Body of pancreas (tissue), 4 donors: ENCODE measurements around the gene GRIA1. TPM values are rescaled to one million over a fixed set of nuclear protein-coding genes. Genes with fewer than 3 reads are reported as not detected.

Experiments used
- ATAC-seq: fragments of 150-250 bp; one replicate; pipeline ENCODE4 v1.9.1; 2016
- DNase-seq, 4 donors: peaks; one replicate each; pipeline ENCODE4 v3.0.0-alpha.2; 2019
- H3K27ac ChIP-seq, 4 donors: fragments of 200-600 bp; sonication (generic); 1 replicate in 3 of 4; 2 replicates in 1 of 4; pipeline versions ENCODE4 v1.5.1 to v1.6.1; 2016 to 2019; ENCODE audit warnings: mild to moderate bottlenecking in 1 of 4, mixed read lengths in 1 of 4, moderate library complexity in 1 of 4
- H3K27me3 ChIP-seq, 2 donors: fragments of 200-600 bp; sonication (generic); one replicate each; pipeline ENCODE4 v1.6.0; 2016; ENCODE audit warnings: mild to moderate bottlenecking in 1 of 2
- H3K36me3 ChIP-seq, 2 donors: fragments of 200-600 bp; sonication (generic); replicated peaks in 1 of 2; 2 replicates each; pipeline ENCODE4 v1.5.1; 2016; ENCODE audit warnings: low read depth in 2 of 2; ENCODE audit not compliant: insufficient read depth in 1 of 2
- H3K4me1 ChIP-seq: fragments of 200-600 bp; sonication (generic); one replicate; pipeline ENCODE4 v1.6.0; 2016
- H3K4me3 ChIP-seq, 2 donors: fragments of 200-600 bp; sonication (generic); 1 replicate in 1 of 2; 2 replicates in 1 of 2; pipeline ENCODE4 v1.5.1; 2016 to 2019
- H3K9me3 ChIP-seq, 3 donors: fragments of 200-600 bp; sonication (generic); 1 replicate in 2 of 3; 2 replicates in 1 of 3; pipeline ENCODE4 v1.5.1; 2016
- POLR2A ChIP-seq, 3 donors: fragments of 450-650 bp; IDR thresholded peaks; one replicate each; pipeline ENCODE4 v1.6.1; 2016; ENCODE audit warnings: antibody characterized with exemption in 3 of 3, mild to moderate bottlenecking in 2 of 3
- WGBS, 2 donors: methylation state at CpG; one replicate each; pipeline ENCODE4 v1.1.5; 2017; 5-methylcytosine and 5-hydroxymethylcytosine counted together
- intact Hi-C: fragments of 100-400 bp; cut with DNase I; formaldehyde crosslinking; loops from one replicate; pipeline ENCODE4 v1.15.1; 2023
- total RNA-seq, 2 donors: library from RNA; depleted of rRNA; stranded (reverse); fragments of >200 nt; gene quantifications; one replicate each; pipeline ENCODE4 v1.1.0, GENCODE V29; 2016
- TF ChIP-seq, protein P1 (sequence below), 7 experiments: fragments of 450-650 bp in 4 of 7; fragments of 200-600 bp in 3 of 7; sonication (generic) in 3 of 7; IDR thresholded peaks; one replicate each; pipeline ENCODE4 v1.5.1; 2016 to 2019; ENCODE audit warnings: antibody characterized with exemption in 7 of 7

GRIA1 gene
- total RNA-seq, 2 donors from 2014 or later: 0.26 to 2.6 TPM

DNA sequence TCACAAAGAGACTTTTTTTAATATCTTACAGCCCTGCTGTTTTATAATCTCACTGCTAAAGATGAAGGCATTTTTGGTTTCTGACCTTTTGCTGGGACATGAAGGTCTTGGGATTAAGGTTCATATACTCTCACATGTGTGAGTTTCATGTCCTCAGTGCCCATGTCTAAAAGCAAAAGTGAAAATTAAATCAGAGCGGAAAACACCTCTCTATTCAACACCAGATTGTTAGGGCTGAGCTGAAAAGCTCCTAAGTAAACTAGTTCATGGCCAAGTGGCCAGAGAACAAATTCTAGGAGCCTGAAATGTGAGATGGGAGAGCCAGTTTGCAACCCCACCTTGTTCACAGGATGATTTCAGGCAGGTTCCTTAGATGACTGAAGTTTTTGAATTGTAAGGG, 110.9 kb downstream of the GRIA1 start:
- ATAC-seq (no peak), DNase-seq (no peak)
- Histone ChIP-seq H3K9me3 (no peaks in the 10 kb centered on the region), H3K4me1 (no peaks in the 10 kb centered on the region), H3K36me3 (no peaks in the 10 kb centered on the region), H3K27me3 (no peaks in the 10 kb centered on the region), H3K4me3 (no peak overlapping the region), H3K27ac (no peak overlapping the region)
- 23 to 50% methylated on average over 1 of the region's 1 CpG for WGBS, 2 donors
- no peak for TF ChIP-seq POLR2A (IDR thresholded peaks at IDR 0.05)
- TF ChIP-seq, protein P1, sequence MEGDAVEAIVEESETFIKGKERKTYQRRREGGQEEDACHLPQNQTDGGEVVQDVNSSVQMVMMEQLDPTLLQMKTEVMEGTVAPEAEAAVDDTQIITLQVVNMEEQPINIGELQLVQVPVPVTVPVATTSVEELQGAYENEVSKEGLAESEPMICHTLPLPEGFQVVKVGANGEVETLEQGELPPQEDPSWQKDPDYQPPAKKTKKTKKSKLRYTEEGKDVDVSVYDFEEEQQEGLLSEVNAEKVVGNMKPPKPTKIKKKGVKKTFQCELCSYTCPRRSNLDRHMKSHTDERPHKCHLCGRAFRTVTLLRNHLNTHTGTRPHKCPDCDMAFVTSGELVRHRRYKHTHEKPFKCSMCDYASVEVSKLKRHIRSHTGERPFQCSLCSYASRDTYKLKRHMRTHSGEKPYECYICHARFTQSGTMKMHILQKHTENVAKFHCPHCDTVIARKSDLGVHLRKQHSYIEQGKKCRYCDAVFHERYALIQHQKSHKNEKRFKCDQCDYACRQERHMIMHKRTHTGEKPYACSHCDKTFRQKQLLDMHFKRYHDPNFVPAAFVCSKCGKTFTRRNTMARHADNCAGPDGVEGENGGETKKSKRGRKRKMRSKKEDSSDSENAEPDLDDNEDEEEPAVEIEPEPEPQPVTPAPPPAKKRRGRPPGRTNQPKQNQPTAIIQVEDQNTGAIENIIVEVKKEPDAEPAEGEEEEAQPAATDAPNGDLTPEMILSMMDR (IDR thresholded peaks at IDR 0.05): no peak
- intact Hi-C loops: no loop called here

DNA sequence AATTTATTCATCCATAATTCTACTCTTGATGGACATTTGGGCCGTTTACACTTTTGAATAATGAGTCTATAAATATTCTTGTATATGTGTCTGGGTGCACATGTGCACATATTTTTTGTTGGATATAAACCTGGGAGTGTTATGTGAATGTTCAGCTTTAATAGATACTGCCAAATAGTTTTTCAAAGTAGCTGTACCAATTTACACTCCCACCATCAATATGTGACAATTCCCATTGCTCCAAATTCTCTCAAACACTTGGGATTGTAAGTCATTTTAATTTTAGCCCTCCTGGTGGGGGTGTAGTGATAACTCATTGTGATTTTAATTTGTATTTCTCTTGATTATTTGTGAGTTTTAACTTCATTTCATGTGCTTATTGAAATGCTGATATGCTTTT, 114.9 kb downstream of the GRIA1 start:
- Histone ChIP-seq H3K27me3 (no peaks in the 10 kb centered on the region), H3K9me3 (no peaks in the 10 kb centered on the region), H3K27ac (no peak overlapping the region), H3K36me3 (no peaks in the 10 kb centered on the region), H3K4me1 (no peaks in the 10 kb centered on the region), H3K4me3 (no peak overlapping the region)
- TF ChIP-seq, protein P1 (IDR thresholded peaks at IDR 0.05): no peak
- TF ChIP-seq POLR2A (IDR thresholded peaks at IDR 0.05): no peak
- DNase-seq (no peak), ATAC-seq (no peak)
- 21 to 36% methylated on average over 1 of the region's 1 CpG for WGBS, 2 donors
- intact Hi-C loops: no loop called here

DNA sequence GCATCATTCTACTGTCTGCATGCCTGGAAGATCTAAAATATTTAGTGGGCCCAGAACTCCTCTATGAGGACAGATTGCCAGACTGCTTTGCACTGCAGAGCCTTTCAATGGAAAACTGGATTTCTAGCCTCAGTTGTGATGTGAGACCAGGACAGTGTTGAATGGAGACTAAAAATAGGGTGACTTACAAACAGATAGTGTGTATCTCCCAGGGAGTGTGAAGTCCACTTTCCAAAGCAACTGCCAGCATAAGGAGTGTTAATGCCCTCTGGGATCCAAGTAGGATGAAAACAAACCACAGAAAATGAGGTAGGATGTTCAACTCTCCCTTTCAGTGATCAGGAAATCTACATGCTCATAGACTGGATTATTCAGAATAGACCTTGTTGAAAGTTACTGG, 119.5 kb downstream of the GRIA1 start:
- DNase-seq: no peak
- TF ChIP-seq, protein P1 (IDR thresholded peaks at IDR 0.05): no peak
- no peak for TF ChIP-seq POLR2A (IDR thresholded peaks at IDR 0.05)
- no peak overlapping the region for H3K4me3 ChIP-seq
- no peaks in the 10 kb centered on the region for H3K36me3 ChIP-seq
- intact Hi-C loops: no loop called here
- H3K9me3 ChIP-seq: no peaks in the 10 kb centered on the region
- H3K27me3 ChIP-seq: no peaks in the 10 kb centered on the region
- H3K27ac ChIP-seq: no peak overlapping the region
- ATAC-seq: no peak
- H3K4me1 ChIP-seq: no peaks in the 10 kb centered on the region

DNA sequence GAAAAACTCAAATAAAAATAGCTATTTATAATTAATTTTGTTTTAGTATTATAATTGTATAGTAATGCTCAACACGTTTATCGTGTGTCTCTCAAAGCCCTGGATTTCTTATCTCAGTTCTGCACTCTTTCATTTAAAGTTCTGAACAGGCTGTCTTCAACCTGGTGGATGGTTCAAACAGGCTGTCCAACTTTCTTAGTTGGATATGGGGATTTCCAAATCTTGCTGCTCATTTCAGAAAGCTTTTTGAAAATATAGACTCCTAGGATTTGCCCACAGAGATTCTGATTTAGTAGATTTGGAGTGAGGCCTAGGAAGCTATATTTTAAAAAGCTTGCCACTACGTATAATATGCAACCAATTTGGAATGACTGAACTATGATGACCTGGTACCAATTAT, 120.3 kb downstream of the GRIA1 start:
- WGBS, 2 donors: 68 to 71% methylated on average over 3 of the region's 3 CpGs
- H3K27me3 ChIP-seq: no peaks in the 10 kb centered on the region
- no peaks in the 10 kb centered on the region for H3K36me3 ChIP-seq
- H3K4me3 ChIP-seq: no peak overlapping the region
- no peak overlapping the region for H3K27ac ChIP-seq
- H3K9me3 ChIP-seq: no peaks in the 10 kb centered on the region
- DNase-seq: no peak
- no peak for ATAC-seq
- intact Hi-C loops: no loop called here
- no peaks in the 10 kb centered on the region for H3K4me1 ChIP-seq
- TF ChIP-seq POLR2A (IDR thresholded peaks at IDR 0.05): no peak
- TF ChIP-seq, protein P1 (IDR thresholded peaks at IDR 0.05): no peak

DNA sequence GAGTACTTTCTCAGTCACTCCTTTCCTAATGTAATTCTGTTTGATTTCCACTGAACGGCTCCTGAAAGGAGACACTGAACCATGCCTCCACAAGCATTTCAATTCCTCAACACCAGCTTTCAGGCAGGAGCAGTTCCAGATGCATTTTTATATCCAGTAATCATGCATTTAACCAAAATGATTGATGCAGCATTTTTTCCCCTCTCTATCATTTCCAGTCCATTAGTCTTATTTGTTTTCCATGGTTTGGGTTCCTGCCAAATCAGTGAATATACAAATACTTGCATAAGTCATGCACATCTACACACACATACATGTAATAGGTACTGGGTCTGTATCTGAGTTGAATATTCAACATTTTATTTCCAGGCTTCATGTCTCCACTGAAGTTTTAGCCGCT, 122.7 kb downstream of the GRIA1 start:
- ATAC-seq (no peak), DNase-seq (no peak)
- Histone ChIP-seq H3K4me1 (no peaks in the 10 kb centered on the region), H3K27ac (no peak overlapping the region), H3K9me3 (no peaks in the 10 kb centered on the region), H3K27me3 (no peaks in the 10 kb centered on the region), H3K36me3 (no peaks in the 10 kb centered on the region), H3K4me3 (no peak overlapping the region)
- TF ChIP-seq, protein P1 (IDR thresholded peaks at IDR 0.05): no peak
- no peak for TF ChIP-seq POLR2A (IDR thresholded peaks at IDR 0.05)
- 52 to 61% methylated on average over 2 of the region's 2 CpGs for WGBS, 2 donors
- intact Hi-C loops: no loop called here
